ENCODE measurements around the gene GMCL1. TPM values are rescaled to one million over a fixed set of nuclear protein-coding genes. Genes with fewer than 3 reads are reported as not detected.

The GMCL1 gene
- total RNA-seq, 1 experiment from 2014 or later: 17.4 TPM

DNA sequence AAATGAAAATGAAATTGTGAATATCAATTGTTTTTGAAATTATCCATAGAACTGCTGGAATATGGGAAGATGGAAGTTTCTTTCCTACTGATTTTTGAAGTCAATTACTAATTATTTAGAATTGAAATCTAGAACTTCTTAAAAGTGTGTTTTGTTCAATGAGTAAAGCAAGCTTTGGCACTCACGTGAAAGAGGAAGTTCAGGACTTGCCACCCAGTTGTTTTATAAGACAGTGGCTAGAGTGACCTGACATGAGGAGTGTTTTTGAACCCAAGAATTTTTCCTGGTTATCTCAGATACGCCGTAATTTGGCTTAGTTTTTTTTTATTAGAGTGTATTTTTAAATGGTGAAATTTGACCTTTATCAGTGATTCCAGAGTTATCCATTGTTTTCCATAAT is 88.9 kb downstream of the GMCL1 start:
- H3K4me1 ChIP-seq (replicated peaks; ENCODE audit: insufficient read depth): peaks cover 32% of the 10 kb centered on the region
- intact Hi-C loops (cut with micrococcal nuclease; ENCODE audit: unreplicated experiment): no loop called here
- H3K27ac ChIP-seq: peak overlapping the region; percentile 80
- peaks cover 20% of the 10 kb centered on the region; the same call in 1 of the 2 replicates for H3F3A ChIP-seq (ENCODE audit: insufficient read depth, low read depth)
- H3K9me3 ChIP-seq (ENCODE audit: insufficient read depth, low read depth): no peaks in the 10 kb centered on the region
- no TSS peak for BruUV-seq (replicated peaks)
- TF ChIP-seq, protein P1, sequence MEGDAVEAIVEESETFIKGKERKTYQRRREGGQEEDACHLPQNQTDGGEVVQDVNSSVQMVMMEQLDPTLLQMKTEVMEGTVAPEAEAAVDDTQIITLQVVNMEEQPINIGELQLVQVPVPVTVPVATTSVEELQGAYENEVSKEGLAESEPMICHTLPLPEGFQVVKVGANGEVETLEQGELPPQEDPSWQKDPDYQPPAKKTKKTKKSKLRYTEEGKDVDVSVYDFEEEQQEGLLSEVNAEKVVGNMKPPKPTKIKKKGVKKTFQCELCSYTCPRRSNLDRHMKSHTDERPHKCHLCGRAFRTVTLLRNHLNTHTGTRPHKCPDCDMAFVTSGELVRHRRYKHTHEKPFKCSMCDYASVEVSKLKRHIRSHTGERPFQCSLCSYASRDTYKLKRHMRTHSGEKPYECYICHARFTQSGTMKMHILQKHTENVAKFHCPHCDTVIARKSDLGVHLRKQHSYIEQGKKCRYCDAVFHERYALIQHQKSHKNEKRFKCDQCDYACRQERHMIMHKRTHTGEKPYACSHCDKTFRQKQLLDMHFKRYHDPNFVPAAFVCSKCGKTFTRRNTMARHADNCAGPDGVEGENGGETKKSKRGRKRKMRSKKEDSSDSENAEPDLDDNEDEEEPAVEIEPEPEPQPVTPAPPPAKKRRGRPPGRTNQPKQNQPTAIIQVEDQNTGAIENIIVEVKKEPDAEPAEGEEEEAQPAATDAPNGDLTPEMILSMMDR (conservative IDR thresholded peaks at IDR 0.05): no peak
- no peak for TF ChIP-seq EZH2 (IDR thresholded peaks at IDR 0.05; ENCODE audit: low read depth)
- no peaks in the 10 kb centered on the region for H3K27me3 ChIP-seq (ENCODE audit: insufficient read depth, low read depth)
- H3K79me2 ChIP-seq (ENCODE audit: low read depth): peaks cover 56% of the 10 kb centered on the region
- DNase-seq: no peak
- no peaks in the 10 kb centered on the region for H3K9me2 ChIP-seq (ENCODE audit: insufficient read depth)
- no peak overlapping the region for H2AFZ ChIP-seq
- H3K36me3 ChIP-seq (ENCODE audit: low read depth): peaks cover 42% of the 10 kb centered on the region
- no peaks in the 10 kb centered on the region for H4K20me1 ChIP-seq (ENCODE audit: insufficient read depth)
- POLR2A ChIA-PET (ENCODE audit: unreplicated experiment): no interaction called here
- peak overlapping the region; percentile 35 for H3K4me3 ChIP-seq
- CTCF ChIA-PET: no interaction called here
- H3K4me2 ChIP-seq: peak overlapping the region; percentile 87

DNA sequence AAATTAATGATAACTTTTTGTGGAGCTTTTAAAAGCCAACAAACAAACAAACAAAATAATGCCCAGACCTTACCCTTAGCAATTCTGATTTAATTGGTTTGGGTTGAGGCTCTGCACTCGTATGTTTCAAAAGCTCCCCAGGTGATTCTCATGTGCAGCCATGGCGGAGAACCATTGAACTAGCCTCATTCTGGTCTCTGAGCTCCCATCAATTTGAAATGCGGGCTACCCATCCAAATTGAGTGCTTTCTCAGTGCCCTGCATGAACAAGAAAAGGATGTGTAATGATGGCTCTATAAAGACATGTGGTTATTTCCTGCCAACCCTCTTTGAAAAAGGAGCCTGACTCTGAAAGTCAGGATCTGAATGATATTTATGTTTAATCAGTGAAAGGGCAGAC is 93.7 kb downstream of the GMCL1 start:
- Histone ChIP-seq H3F3A (ENCODE audit: insufficient read depth, low read depth) (peaks cover 11% of the 10 kb centered on the region; the same call in 1 of the 2 replicates), H3K9me2 (ENCODE audit: insufficient read depth) (no peaks in the 10 kb centered on the region), H3K4me2 (no peak overlapping the region), H4K20me1 (ENCODE audit: insufficient read depth) (no peaks in the 10 kb centered on the region), H3K79me2 (ENCODE audit: low read depth) (peaks cover 31% of the 10 kb centered on the region), H3K36me3 (ENCODE audit: low read depth) (peaks cover 58% of the 10 kb centered on the region), H3K4me3 (no peak overlapping the region), H3K9me3 (ENCODE audit: insufficient read depth, low read depth) (no peaks in the 10 kb centered on the region; the same call in 1 of the 2 replicates), H3K27me3 (ENCODE audit: insufficient read depth, low read depth) (no peaks in the 10 kb centered on the region), H3K27ac (no peak overlapping the region), H2AFZ (no peak overlapping the region), H3K4me1 (replicated peaks; ENCODE audit: insufficient read depth) (peaks cover 25% of the 10 kb centered on the region)
- CTCF ChIA-PET: no interaction called here
- TF ChIP-seq, protein P1 (conservative IDR thresholded peaks at IDR 0.05): no peak
- TF ChIP-seq EZH2 (IDR thresholded peaks at IDR 0.05; ENCODE audit: low read depth): no peak
- no peak for DNase-seq
- POLR2A ChIA-PET (ENCODE audit: unreplicated experiment): interaction anchor here (0.7 kb wide), 1 partner anchor 87 kb away, joined by 12 read pairs; no protein-coding TSS in a partner anchor
- BruUV-seq (replicated peaks): no TSS peak
- intact Hi-C loops (cut with micrococcal nuclease; ENCODE audit: unreplicated experiment): no loop called here

DNA sequence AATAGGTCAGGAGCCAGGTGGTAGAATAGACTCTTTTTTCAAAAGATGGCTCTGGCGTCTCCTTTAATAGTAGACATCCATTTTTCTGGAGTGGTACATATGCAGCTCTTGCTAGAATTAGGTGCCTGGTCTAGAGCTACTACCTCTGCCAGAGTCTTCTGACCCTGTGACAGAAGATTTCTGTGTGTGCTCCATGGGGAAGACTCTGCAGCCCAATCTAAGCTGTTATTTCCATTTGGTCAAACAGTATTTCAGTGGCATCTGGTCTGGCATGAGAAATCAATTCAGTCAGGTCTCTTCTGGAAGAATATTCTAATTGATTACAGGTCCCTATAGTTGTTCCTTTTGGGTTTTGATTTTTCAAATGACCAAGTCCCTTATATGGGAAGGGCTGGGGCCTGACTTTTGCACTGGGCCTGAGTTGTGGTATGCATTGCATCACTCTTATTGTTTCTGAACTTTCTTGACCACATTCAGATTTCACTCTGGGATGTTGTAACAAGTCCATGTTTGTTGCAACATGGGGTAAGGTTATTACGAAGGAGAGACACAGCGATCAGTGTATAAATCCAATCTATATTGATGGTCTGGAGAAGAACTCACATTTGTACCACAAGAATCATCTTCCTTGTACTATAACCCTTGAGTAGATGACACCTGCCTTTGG is 97.5 kb downstream of the GMCL1 start:
- no peak for DNase-seq
- H3K4me3 ChIP-seq: no peak overlapping the region
- no TSS peak for BruUV-seq (replicated peaks)
- H3K79me2 ChIP-seq (ENCODE audit: low read depth): 0 out of 2 replicates have a peak, but pooled peaks cover 18% of the 10 kb centered on the region
- ChIA-PET CTCF (no interaction called here), POLR2A (ENCODE audit: unreplicated experiment) (no interaction called here)
- peak overlapping the region; percentile 15; the same call in 1 of the 2 replicates for H3K4me2 ChIP-seq
- no peaks in the 10 kb centered on the region for H4K20me1 ChIP-seq (ENCODE audit: insufficient read depth)
- H3K9me3 ChIP-seq (ENCODE audit: insufficient read depth, low read depth): no peaks in the 10 kb centered on the region; the same call in 1 of the 2 replicates
- H3K27ac ChIP-seq: peak overlapping the region; percentile 58
- H3K27me3 ChIP-seq (ENCODE audit: insufficient read depth, low read depth): no peaks in the 10 kb centered on the region
- peaks cover 19% of the 10 kb centered on the region for H3K4me1 ChIP-seq (replicated peaks; ENCODE audit: insufficient read depth)
- peaks cover 41% of the 10 kb centered on the region for H3K36me3 ChIP-seq (ENCODE audit: low read depth)
- H2AFZ ChIP-seq: no peak overlapping the region
- no peaks in the 10 kb centered on the region for H3K9me2 ChIP-seq (ENCODE audit: insufficient read depth)
- peaks cover 5% of the 10 kb centered on the region; the same call in 1 of the 2 replicates for H3F3A ChIP-seq (ENCODE audit: insufficient read depth, low read depth)
- intact Hi-C loops (cut with micrococcal nuclease; ENCODE audit: unreplicated experiment): no loop called here
- TF ChIP-seq, protein P1 (conservative IDR thresholded peaks at IDR 0.05): no peak
- TF ChIP-seq EZH2 (IDR thresholded peaks at IDR 0.05; ENCODE audit: low read depth): no peak

Other genes starting within 250 kb of the GMCL1 start
- 50.3 and 66.6 TPM in 2 replicates for gene AAK1, start 185.9 kb upstream of the GMCL1 start, total RNA-seq (2021)
- gene ANXA4, start 87.5 kb upstream of the GMCL1 start, total RNA-seq (2021): 82.9 and 109 TPM in 2 replicates
- 29.9 and 38.1 TPM in 2 replicates for gene SNRNP27, start 64.3 kb downstream of the GMCL1 start, total RNA-seq (2021)
- 8.5 and 8.8 TPM in 2 replicates for gene MXD1, start 85.4 kb downstream of the GMCL1 start, total RNA-seq (2021)
- gene ASPRV1, start 132.0 kb downstream of the GMCL1 start, total RNA-seq (2021): 0.30 and 0.48 TPM in 2 replicates

All from PC-9 (cell line).